Right ventricle myocardium superior (tissue), 1 donor: Measurements from ENCODE around the gene MAP2K3. TPM values are rescaled to one million over a fixed set of nuclear protein-coding genes. Genes with fewer than 3 reads are reported as not detected.
A peak's percentile ranks its signal among the peaks of the same experiment; 100 is the strongest.
"Not testable (repeated sequence)": the region's sequence is repeated elsewhere in the genome, so short reads cannot be mapped to it uniquely, and the experiment has no call there.

Experiments used
- ATAC-seq: fragments of 200-7000 bp; cut with Tn5 transposase; one replicate; pipeline ENCODE4 v1.9.1; 2020; ENCODE audit warnings: mild to moderate bottlenecking; ENCODE audit not compliant: poor library complexity
- DNase-seq: peaks from one replicate; pipeline ENCODE4 v3.0.0-alpha.2; 2020
- intact Hi-C: fragments of 100-400 bp; cut with DNase I; formaldehyde crosslinking; loops from one replicate; pipeline ENCODE4 v1.11.2; 2022
- total RNA-seq: library from RNA; stranded (reverse); fragmentation: NEBNext Ultra II Directional; extraction: Animal tissue kit (Norgen Biotek cat#: 25700); gene quantifications from one replicate; pipeline ENCODE4 v1.2.1, GENCODE V29; 2021
- donor health status: DM: no; HTN: yes; CAD: no; lungs with severe emphysema.

MAP2K3 gene
- total RNA-seq, 1 donor from 2014 or later = 30.8 TPM

DNA sequence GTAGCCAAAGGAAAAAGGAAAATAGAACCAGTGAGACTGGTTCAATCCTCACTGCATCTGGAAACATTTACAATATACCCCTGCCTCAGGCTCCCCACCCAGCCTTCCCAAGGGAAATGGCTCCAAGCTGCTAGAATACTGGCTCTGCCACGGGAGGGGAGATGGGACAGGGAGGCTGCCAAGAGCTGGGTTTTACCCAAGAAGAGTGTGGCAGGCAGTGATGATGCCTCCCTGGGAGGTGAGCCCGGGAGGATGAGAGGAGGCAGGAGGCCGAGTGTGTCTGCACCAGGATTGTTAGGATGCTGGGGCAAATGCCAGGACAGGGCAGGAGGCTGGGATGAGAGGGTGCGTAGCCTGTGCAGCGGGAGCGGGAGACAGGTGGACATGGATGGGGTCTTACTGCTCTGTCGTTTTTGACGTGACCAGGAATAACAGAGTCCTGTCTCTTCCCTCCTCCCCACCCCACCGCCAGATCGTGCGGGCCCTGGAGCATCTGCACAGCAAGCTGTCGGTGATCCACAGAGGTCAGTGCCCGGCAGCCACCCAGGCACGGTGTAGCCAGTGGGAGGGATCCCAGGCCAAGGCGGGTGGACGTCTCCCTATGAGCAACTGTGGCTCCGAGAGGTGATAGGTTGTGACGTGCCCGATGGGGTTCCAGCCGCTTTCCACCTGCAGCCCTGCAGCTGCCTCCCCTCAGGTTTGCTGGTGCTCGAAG, 18.4 kb downstream of the MAP2K3 start:
- DNase-seq (peak; percentile 43), ATAC-seq (no peak)
- intact Hi-C loops = no loop called here

DNA sequence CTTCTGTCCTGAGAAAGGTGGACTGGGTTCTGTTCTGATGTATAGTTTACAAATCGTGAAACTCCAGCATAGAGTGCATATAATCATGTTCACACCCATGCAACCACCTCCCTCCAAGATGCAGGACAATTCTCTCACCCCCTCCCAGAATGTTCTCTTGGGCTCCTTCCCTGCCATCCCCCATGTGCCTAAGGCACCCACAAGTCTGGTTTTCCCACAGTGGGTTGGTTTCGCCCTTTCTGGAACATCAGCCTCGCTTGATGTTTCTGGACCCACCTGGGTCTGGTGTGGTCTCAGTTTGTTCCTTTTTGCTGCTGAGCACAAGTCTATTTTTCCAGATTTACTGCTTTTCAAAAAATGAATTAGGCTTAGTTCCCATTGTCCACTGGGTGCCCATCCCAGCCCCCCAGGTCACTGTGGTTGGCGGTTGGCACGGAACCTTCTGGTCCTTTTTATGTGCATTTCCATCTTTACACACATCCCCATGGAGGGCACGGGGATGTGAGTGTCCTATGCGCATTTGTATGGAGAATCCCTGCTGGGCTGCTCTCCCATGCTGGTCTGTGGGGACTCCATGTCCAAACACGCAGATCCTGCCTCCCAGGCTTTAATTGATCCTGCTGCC, 19.0 kb downstream of the MAP2K3 start:
- DNase-seq = no peak
- intact Hi-C loops = no loop called here

DNA sequence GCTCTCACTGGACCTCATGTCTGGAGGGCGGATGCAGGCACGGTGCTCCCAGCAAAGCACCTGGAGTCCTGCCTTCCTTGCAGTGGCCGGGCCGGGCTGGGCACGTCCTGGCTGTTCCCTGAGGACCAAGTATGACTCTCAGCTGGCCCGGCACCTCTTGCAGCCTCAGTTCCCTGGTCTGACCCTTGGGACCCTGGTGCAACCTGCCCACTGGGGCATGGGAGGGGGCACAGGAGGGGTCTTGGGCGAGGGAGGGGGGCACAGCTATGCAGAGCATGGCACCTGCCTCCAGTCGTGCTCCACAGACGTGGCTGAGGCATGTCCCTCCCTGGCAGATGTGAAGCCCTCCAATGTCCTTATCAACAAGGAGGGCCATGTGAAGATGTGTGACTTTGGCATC, 19.6 kb downstream of the MAP2K3 start:
- DNase-seq (peak; percentile 44), ATAC-seq (no peak)
- intact Hi-C loops = no loop called here

More for the DNA sequence above, 19.0 kb downstream of the MAP2K3 start:
- ATAC-seq = no peak

DNA sequence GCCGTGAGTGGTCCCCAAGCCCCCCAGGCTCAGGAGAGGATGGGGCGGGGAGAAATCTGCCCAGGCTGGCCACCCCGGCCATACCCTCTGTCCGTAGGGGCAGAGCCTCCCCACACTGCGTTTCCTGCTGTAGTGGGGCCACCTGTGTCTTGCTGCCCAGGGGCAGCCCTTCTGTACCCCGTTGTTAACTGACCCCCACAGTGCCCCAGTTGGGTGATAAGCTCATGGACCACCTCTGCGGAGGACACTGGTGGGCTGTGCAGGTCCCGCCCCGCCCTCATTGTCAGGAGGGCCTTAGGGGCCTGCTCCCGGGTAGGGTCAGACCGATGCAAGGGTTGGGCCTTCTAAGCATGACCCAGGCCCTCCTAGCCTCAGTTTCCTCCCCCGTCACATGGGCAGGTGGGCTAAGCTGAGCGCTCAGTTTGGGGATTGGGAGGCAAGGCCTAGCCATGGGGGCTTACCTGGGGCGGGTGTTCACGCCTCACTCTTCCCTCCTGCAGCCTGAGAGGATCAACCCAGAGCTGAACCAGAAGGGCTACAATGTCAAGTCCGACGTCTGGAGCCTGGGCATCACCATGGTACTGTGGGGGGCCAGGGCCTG, 20.1 kb downstream of the MAP2K3 start:
- intact Hi-C loops = not testable (repeated sequence)
- ATAC-seq (peak; percentile 8), DNase-seq (peak; percentile 29)

DNA sequence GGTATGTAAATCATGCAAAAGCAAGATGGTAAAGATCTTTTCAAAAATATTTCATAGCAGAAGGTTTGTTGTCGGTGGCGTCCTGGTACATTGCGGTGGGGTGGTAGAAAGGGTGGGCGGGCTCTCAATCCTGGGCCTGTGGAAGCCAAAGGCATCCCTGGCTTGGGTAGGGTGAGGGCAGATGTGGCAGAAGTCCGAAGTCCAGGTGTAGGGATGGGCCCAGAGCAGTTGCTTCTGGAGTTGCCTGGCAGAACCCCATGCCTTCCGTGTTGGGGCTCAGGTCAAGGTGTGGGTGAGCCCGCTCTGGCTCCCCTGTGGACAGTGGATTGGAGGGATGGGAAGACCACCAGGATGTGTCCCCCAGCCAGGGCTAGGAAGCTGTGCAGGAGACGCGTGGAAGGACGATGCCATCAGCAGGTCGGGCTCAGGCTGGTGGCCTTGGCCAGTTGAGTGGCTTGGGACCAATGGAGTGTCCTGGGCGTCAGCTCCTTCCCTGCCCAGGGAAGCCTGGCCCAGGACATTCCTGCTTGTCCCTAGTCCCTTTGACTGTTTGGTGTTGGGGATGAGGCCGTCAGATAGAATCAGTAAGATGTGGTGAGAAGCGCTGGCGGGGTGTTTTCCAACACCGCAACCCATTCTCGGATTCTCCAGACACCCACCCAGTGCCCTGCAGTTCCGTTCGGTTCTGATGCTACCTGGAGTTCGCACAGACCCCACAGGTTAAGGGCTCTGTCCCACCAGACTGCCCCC, 21.1 kb downstream of the MAP2K3 start:
- DNase-seq = peak; percentile 20
- ATAC-seq, intact Hi-C loops: not testable (repeated sequence)

DNA sequence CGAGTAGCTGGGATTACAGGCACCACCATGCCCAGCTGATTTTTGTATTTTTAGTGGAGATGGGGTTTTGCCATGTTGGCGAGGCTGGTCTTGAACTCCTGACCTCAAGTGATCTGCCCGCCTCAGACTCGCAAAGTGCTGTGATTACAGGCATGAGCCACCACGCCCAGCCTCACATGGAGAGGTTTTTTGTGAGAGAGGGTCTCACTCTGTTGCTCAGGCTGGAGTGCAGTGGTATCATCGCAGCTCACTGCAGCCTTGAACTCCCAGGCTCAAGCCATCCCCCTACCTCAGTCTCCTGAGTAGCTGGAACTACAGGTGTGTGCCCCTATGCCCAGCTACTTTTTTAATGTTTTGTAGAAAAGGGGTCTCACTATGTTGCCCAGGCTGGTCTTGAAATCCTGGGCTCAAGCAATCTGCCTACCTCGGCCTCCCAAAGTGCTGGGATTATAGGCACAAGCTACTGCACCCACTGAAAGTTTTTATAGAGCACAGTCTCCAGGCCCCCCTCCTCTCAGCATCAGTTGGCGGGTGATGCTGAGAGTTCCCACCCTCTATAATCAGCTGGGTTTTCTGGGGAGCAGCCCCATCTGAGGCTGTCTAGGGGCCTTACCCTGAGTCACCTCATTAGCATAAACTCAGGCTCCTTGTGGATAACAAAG, 22.2 kb downstream of the MAP2K3 start:
- intact Hi-C loops, ATAC-seq: not testable (repeated sequence)
- peak; percentile 36 for DNase-seq

DNA sequence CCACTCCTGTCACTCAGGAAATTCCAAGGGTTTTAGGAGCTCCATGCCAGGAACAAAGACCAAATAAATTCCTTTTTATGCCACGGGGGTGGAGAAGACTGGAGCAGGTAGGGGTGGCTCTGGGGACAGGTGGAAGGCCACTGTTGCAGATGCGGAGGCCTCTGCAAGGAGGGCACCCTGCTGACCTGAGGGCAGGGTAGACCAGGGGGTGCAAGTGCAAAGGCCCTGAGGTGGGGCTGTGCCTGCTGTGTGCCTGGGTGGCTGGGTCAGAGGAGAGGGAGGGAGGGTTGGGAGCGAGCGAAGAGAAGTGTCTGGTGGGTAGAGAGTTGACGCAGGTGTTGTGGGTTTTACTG, 22.7 kb downstream of the MAP2K3 start:
- DNase-seq, intact Hi-C loops, ATAC-seq: not testable (repeated sequence)

DNA sequence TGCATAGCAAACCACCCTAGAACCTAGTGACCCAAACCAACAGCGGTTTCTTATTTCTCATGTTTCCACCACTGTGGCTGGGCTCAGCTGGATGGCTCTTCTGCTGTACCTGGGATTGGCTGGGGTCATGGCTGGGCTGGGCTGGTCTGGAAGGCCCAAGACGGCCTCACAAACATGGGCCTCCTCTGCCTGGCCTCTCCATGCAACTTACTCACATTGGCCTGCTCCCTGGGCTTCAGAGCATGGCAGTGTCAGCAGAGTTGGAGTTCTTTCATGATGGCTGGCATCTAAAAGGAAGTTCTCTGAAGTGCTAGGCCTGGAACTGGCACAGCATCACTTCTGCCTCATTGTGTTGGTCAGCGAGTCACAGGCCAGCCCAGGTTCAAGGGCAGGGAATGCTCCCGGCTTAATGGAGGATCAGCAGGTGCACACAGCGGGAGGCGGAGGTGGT, 24.4 kb downstream of the MAP2K3 start:
- DNase-seq = peak; percentile 18
- ATAC-seq, intact Hi-C loops: not testable (repeated sequence)

DNA sequence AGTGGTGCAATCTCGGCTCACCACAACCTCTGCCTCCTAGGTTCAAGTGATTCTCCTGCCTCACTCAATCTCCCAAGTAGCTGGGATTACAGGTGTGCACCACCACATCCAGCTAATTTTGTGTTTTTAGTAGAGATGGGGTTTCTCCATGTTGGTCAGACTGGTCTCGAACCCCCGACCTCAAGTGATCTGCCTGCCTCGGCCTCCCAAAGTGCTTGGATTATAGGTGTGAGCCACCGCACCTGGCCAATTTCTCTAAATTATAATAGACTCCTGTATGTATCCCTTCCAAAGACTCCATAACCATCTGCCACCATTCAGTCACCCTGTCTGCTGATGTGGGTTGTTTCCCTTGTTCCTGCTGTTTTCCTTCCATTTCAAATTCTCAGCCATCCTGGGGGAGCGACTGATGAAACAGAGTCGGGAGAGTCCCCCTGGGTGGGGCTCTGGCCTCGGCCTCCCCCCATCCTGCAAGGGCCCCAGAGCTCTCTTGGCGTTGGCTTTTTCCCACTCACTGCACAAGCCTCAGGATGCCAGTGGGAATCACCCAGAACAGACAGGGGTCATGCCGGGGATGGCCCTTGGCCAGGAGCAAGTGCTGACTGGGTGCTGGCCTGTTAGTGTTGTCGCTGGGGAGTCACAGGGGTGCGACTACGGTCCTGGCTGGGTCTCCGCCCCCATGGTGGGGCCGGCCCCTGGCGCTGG, 25.7 kb downstream of the MAP2K3 start:
- ATAC-seq = peak; percentile 18
- peak; percentile 58 for DNase-seq
- intact Hi-C loops = loop anchor here (10.0 kb wide), 1 partner anchor 145 kb away; no protein-coding TSS in a partner anchor

DNA sequence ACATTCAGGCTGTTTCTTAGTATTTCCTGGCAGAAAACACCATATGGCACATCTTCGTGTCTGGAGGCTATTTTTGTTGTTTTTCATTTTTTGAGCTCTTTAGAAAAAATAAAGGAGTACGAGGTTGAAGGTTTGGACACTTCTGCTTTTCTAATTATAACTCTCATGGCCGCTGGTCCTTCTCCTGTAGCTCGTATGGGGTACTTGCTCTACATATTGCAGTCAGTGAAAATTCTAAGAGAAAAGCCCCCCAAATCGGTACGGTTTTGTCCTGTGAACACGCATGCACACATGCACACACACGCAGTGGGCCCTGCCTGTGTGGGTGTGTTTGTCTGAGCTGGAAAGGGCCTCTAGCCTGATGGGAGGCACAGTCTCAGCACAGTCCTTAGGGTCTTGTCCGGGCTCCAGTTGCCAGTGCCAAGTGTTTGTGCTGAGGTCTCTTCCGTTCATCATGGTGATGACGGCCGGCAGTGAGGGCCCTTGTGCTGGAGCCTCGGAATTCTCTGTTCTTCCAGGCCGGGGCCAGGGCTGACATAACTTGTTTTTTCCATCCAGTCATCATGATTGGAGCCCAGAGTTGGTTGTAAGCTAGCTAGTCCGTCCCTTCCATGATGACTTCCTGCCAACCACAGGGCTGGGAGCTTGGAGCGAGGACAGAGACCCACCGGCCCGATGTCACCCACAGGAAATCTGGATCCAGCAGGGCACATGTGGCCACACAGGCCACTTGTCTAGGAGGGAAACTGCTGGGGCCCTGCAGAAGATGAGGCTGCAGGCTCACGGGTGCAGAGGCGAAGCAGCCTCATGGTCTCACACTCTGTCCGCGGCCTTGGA, 26.5 kb downstream of the MAP2K3 start:
- ATAC-seq (peak; percentile 91), DNase-seq (peak; percentile 81)
- intact Hi-C loops = loop anchor here (10.0 kb wide), 1 partner anchor 144 kb away; no protein-coding TSS in a partner anchor

DNA sequence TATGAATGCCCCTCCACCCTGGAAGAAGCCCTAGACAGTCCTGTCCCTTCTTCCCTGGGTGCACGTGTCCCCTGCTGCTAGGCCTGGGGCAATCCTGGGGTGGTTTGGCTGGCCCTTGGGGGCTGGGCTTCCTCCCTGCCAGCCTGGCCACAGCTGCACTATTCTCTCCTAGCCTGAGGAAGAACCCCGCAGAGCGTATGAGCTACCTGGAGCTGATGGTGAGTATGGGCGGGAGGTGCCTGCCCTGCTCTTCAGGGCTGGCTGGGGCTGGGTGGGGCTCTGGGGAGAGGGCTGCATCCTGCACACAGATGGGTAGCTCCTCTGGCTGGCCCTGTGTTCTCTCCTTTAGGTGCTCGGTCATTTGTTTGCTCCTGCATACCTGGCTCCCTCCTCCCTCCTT, 28.8 kb downstream of the MAP2K3 start:
- intact Hi-C loops = loop anchor here (10.0 kb wide), 1 partner anchor 141 kb away; no protein-coding TSS in a partner anchor
- DNase-seq = peak; percentile 22
- no peak for ATAC-seq

DNA sequence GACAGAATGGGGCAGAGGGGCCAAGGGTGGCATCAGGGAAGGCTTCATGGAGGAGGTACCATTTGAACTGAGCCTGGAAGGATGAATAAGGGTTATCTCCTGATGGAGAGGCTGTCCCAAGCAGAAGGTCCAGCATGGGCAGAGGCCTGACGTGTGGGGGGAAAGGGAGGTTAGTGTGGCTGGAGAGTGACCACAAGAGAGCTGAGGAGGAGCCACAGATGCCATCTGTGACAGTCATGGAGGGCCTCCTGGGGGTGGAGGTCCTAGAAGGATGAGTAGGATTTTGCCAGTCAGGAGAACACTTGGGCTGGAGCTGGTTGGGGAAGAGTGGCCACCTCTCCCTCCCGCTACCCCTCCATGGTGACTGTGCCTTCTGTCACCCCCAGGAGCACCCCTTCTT, 29.2 kb downstream of the MAP2K3 start:
- not testable (repeated sequence) for ATAC-seq

DNA sequence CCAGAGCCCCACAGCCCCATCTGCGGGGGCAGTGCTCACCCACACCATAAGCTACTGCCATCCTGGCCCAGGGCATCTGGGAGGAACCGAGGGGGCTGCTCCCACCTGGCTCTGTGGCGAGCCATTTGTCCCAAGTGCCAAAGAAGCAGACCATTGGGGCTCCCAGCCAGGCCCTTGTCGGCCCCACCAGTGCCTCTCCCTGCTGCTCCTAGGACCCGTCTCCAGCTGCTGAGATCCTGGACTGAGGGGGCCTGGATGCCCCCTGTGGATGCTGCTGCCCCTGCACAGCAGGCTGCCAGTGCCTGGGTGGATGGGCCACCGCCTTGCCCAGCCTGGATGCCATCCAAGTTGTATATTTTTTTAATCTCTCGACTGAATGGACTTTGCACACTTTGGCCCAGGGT, 29.8 kb downstream of the MAP2K3 start:
- DNase-seq = peak; percentile 34
- intact Hi-C loops = loop anchor here (10.0 kb wide), 1 partner anchor 141 kb away; no protein-coding TSS in a partner anchor
- ATAC-seq = not testable (repeated sequence)

More for the DNA sequence above, 29.2 kb downstream of the MAP2K3 start:
- not testable (repeated sequence) for DNase-seq
- intact Hi-C loops = loop anchor here (10.0 kb wide), 1 partner anchor 141 kb away; no protein-coding TSS in a partner anchor

DNA sequence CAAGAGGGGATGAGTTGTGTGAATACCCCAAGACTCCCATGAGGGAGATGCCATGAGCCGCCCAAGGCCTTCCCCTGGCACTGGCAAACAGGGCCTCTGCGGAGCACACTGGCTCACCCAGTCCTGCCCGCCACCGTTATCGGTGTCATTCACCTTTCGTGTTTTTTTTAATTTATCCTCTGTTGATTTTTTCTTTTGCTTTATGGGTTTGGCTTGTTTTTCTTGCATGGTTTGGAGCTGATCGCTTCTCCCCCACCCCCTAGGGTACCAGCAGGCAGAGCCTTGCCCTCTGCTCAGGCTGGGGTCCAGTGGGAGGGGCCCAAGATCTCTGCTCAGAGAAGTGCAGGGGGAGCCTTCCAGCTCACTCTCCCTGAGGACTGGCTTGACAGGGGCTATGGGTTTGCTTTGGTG, 30.2 kb downstream of the MAP2K3 start:
- ATAC-seq = not testable (repeated sequence)
- intact Hi-C loops = loop anchor here (10.0 kb wide), 1 partner anchor 140 kb away; no protein-coding TSS in a partner anchor
- peak; percentile 24 for DNase-seq

DNA sequence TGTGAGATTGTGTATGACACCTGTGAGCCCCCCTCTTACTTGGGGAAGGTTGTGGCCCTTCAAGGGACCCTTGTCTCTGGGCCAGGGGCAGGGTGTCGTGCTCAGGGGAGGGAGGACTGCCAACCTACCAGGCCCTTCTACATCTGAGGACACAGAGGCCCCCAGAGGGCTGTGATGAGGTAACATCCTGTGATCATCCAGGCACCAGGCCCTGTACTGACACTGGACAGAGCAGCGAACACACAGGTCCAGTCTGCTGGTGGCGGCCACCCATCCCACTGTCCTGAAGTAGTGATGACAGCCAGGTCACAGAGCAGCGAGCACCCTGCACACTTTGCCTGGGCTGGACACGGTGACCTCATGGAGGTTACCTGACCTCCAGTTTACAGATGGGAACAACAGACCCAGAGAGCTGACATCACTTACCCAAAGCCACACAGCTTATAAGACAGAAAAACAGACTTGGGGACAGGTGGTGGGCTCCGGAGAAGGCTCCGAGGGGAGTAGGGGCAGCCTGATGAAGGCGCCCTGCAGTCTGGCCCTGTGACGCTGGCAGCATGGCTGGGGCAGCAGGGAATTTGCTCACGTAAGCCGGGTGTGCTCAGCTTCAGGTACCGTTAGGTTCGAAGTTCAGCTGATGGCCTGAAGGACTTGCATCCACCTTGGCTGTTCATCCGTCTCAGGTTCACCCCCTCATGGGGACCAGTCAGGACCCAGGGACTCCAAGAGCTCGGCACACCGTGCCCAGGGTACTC, 30.9 kb downstream of the MAP2K3 start:
- intact Hi-C loops = loop anchor here (10.0 kb wide), 1 partner anchor 139 kb away; no protein-coding TSS in a partner anchor
- not testable (repeated sequence) for ATAC-seq

More for the DNA sequence above, 30.9 kb downstream of the MAP2K3 start:
- DNase-seq = peak; percentile 25
